ENCODE results near the gene UNC45B.
"Not testable (repeated sequence)": the region's sequence is repeated elsewhere in the genome, so short reads cannot be mapped to it uniquely, and the experiment has no call there.

UNC45B gene

GRCh38 chr17:35227546-35227945 lies 79.9 kb downstream of the UNC45B start:
- H4K20me1 ChIP-seq (ENCODE audit: insufficient read depth), result no peaks in the 10 kb centered on the region

GRCh38 chr17:35229638-35230037 lies 82.0 kb downstream of the UNC45B start:
- Histone ChIP-seq H3K4me1 (ENCODE audit: low read depth, poor library complexity, severe bottlenecking) (no peaks in the 10 kb centered on the region), H3K79me2 (ENCODE audit: insufficient read depth, low read depth) (no peaks in the 10 kb centered on the region), H3K36me3 (ENCODE audit: insufficient read depth) (no peaks in the 10 kb centered on the region), H3K27ac (no peak overlapping the region), H2AFZ (ENCODE audit: low read depth) (no peak overlapping the region), H3K27me3 (ENCODE audit: insufficient read depth, low read depth) (no peaks in the 10 kb centered on the region), H3K4me2 (no peak overlapping the region), H3K4me3 (IDR thresholded peaks at IDR 0.05; ENCODE audit: insufficient read depth, low read depth, low read length) (no peak overlapping the region), H3K9ac (no peak overlapping the region), H4K20me1 (ENCODE audit: insufficient read depth) (no peaks in the 10 kb centered on the region)
- no peak for TF ChIP-seq CTCF (conservative IDR thresholded peaks at IDR 0.05; ENCODE audit: low read depth, low read length)

More at GRCh38 chr17:35227546-35227945, 79.9 kb downstream of the UNC45B start:
- Histone ChIP-seq H3K27ac (no peak overlapping the region), H3K4me3 (IDR thresholded peaks at IDR 0.05; ENCODE audit: insufficient read depth, low read depth, low read length) (no peak overlapping the region), H3K9ac (no peak overlapping the region), H3K4me1 (ENCODE audit: low read depth, poor library complexity, severe bottlenecking) (no peaks in the 10 kb centered on the region), H3K4me2 (no peak overlapping the region), H3K36me3 (ENCODE audit: insufficient read depth) (no peaks in the 10 kb centered on the region), H3K79me2 (ENCODE audit: insufficient read depth, low read depth) (no peaks in the 10 kb centered on the region), H3K27me3 (ENCODE audit: insufficient read depth, low read depth) (no peaks in the 10 kb centered on the region), H2AFZ (ENCODE audit: low read depth) (no peak overlapping the region)
- TF ChIP-seq CTCF (conservative IDR thresholded peaks at IDR 0.05; ENCODE audit: low read depth, low read length), result no peak

- H2AFZ ChIP-seq (ENCODE audit: low read depth); H3K4me2 ChIP-seq; H3K79me2 ChIP-seq (ENCODE audit: insufficient read depth, low read depth); H3K4me1 ChIP-seq (ENCODE audit: low read depth, poor library complexity, severe bottlenecking); H4K20me1 ChIP-seq (ENCODE audit: insufficient read depth); H3K9ac ChIP-seq; H3K27me3 ChIP-seq (ENCODE audit: insufficient read depth, low read depth); H3K36me3 ChIP-seq (ENCODE audit: insufficient read depth); H3K4me3 ChIP-seq (IDR thresholded peaks at IDR 0.05; ENCODE audit: insufficient read depth, low read depth, low read length); H3K27ac ChIP-seq: not testable (repeated sequence)
Measured at GRCh38 chr17:35234315-35234714, 86.7 kb downstream of the UNC45B start.

- TF ChIP-seq CTCF (conservative IDR thresholded peaks at IDR 0.05; ENCODE audit: low read depth, low read length), result no peak
- no peaks in the 10 kb centered on the region for H3K27me3 ChIP-seq (ENCODE audit: insufficient read depth, low read depth)
Measured at GRCh38 chr17:35235289-35235688, 87.7 kb downstream of the UNC45B start.

GRCh38 chr17:35235917-35236316 lies 88.3 kb downstream of the UNC45B start:
- H4K20me1 ChIP-seq (ENCODE audit: insufficient read depth), result no peaks in the 10 kb centered on the region
- no peak overlapping the region for H2AFZ ChIP-seq (ENCODE audit: low read depth)
- no peaks in the 10 kb centered on the region for H3K36me3 ChIP-seq (ENCODE audit: insufficient read depth)
- H3K4me2 ChIP-seq, result no peak overlapping the region
- no peak overlapping the region for H3K4me3 ChIP-seq (IDR thresholded peaks at IDR 0.05; ENCODE audit: insufficient read depth, low read depth, low read length)
- no peaks in the 10 kb centered on the region for H3K4me1 ChIP-seq (ENCODE audit: low read depth, poor library complexity, severe bottlenecking)
- no peak for TF ChIP-seq CTCF (conservative IDR thresholded peaks at IDR 0.05; ENCODE audit: low read depth, low read length)
- no peak overlapping the region for H3K9ac ChIP-seq
- no peaks in the 10 kb centered on the region for H3K27me3 ChIP-seq (ENCODE audit: insufficient read depth, low read depth)
- no peaks in the 10 kb centered on the region for H3K79me2 ChIP-seq (ENCODE audit: insufficient read depth, low read depth)
- no peak overlapping the region for H3K27ac ChIP-seq

More at GRCh38 chr17:35235289-35235688, 87.7 kb downstream of the UNC45B start:
- Histone ChIP-seq H3K4me2 (no peak overlapping the region), H3K79me2 (ENCODE audit: insufficient read depth, low read depth) (no peaks in the 10 kb centered on the region), H2AFZ (ENCODE audit: low read depth) (no peak overlapping the region), H3K4me1 (ENCODE audit: low read depth, poor library complexity, severe bottlenecking) (no peaks in the 10 kb centered on the region), H4K20me1 (ENCODE audit: insufficient read depth) (no peaks in the 10 kb centered on the region), H3K36me3 (ENCODE audit: insufficient read depth) (no peaks in the 10 kb centered on the region), H3K9ac (no peak overlapping the region), H3K27ac (no peak overlapping the region), H3K4me3 (IDR thresholded peaks at IDR 0.05; ENCODE audit: insufficient read depth, low read depth, low read length) (no peak overlapping the region)
